ENCODE results near the gene AGRN.

GRCh38 chr1:972726-973458, 47.0 kb upstream of the AGRN start:
- TF ChIP-seq NFE2L1 (CRISPR knock-in tag; IDR thresholded peaks at IDR 0.05) (no peak), ZNF138 (CRISPR knock-in tag; conservative IDR thresholded peaks at IDR 0.05) (no peak), RORB (CRISPR knock-in tag; IDR thresholded peaks at IDR 0.05) (no peak), ATF3 (CRISPR knock-in tag; conservative IDR thresholded peaks at IDR 0.05) (no peak), NR2C2 (CRISPR knock-in tag; IDR thresholded peaks at IDR 0.05) (no peak), RELA (CRISPR knock-in tag; IDR thresholded peaks at IDR 0.05; ENCODE audit: borderline replicate concordance) (no peak), OVOL2 (CRISPR knock-in tag; IDR thresholded peaks at IDR 0.05; ENCODE audit: borderline replicate concordance) (no peak), CBFB (CRISPR knock-in tag; IDR thresholded peaks at IDR 0.05; ENCODE audit: low read depth) (no peak), NFYB (CRISPR knock-in tag; conservative IDR thresholded peaks at IDR 0.05; ENCODE audit: low read depth) (no peak), ATF2 (CRISPR knock-in tag; IDR thresholded peaks at IDR 0.05; ENCODE audit: borderline replicate concordance, low read depth) (no peak)
- TF ChIP-seq, protein P1, sequence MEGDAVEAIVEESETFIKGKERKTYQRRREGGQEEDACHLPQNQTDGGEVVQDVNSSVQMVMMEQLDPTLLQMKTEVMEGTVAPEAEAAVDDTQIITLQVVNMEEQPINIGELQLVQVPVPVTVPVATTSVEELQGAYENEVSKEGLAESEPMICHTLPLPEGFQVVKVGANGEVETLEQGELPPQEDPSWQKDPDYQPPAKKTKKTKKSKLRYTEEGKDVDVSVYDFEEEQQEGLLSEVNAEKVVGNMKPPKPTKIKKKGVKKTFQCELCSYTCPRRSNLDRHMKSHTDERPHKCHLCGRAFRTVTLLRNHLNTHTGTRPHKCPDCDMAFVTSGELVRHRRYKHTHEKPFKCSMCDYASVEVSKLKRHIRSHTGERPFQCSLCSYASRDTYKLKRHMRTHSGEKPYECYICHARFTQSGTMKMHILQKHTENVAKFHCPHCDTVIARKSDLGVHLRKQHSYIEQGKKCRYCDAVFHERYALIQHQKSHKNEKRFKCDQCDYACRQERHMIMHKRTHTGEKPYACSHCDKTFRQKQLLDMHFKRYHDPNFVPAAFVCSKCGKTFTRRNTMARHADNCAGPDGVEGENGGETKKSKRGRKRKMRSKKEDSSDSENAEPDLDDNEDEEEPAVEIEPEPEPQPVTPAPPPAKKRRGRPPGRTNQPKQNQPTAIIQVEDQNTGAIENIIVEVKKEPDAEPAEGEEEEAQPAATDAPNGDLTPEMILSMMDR (IDR thresholded peaks at IDR 0.05) = no peak
- TF ChIP-seq, protein P2, sequence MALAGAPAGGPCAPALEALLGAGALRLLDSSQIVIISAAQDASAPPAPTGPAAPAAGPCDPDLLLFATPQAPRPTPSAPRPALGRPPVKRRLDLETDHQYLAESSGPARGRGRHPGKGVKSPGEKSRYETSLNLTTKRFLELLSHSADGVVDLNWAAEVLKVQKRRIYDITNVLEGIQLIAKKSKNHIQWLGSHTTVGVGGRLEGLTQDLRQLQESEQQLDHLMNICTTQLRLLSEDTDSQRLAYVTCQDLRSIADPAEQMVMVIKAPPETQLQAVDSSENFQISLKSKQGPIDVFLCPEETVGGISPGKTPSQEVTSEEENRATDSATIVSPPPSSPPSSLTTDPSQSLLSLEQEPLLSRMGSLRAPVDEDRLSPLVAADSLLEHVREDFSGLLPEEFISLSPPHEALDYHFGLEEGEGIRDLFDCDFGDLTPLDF (CRISPR knock-in tag; IDR thresholded peaks at IDR 0.05) = no peak
- TF ChIP-seq, protein P3, sequence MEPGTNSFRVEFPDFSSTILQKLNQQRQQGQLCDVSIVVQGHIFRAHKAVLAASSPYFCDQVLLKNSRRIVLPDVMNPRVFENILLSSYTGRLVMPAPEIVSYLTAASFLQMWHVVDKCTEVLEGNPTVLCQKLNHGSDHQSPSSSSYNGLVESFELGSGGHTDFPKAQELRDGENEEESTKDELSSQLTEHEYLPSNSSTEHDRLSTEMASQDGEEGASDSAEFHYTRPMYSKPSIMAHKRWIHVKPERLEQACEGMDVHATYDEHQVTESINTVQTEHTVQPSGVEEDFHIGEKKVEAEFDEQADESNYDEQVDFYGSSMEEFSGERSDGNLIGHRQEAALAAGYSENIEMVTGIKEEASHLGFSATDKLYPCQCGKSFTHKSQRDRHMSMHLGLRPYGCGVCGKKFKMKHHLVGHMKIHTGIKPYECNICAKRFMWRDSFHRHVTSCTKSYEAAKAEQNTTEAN (CRISPR knock-in tag; IDR thresholded peaks at IDR 0.05) = no peak

All from WTC11 (cell line).